Measurements from ENCODE around the gene GXYLT2. TPM values are rescaled to one million over a fixed set of nuclear protein-coding genes. Genes with fewer than 3 reads are reported as not detected.
A peak's percentile ranks its signal among the peaks of the same experiment; 100 is the strongest.

The GXYLT2 gene
- total and polyA plus RNA-seq, 2 of the 13 experiments (the other 11 are each of a cell fraction or from before 2014, with no cell fraction given): 4.3 to 6.9 TPM

GRCh38 chr3:72957297-72957696, 69.5 kb downstream of the GXYLT2 start (continued):
- TF ChIP-seq MTA1 (CRISPR knock-in tag; IDR thresholded peaks at IDR 0.05; ENCODE audit: borderline replicate concordance) (no peak), RBM22 (optimal IDR thresholded peaks at IDR 0.05; ENCODE audit: low read length) (no peak), GMEB1 (CRISPR knock-in tag; IDR thresholded peaks at IDR 0.05; ENCODE audit: borderline replicate concordance) (no peak), KDM1A (CRISPR knock-in tag; IDR thresholded peaks at IDR 0.05) (0 out of 2 replicates have a peak, but pooled peaks have one; percentile 34), RXRB (CRISPR knock-in tag; IDR thresholded peaks at IDR 0.05; ENCODE audit: borderline replicate concordance) (peak; percentile 43; the same call in 1 of the 2 replicates), PAXIP1 (CRISPR knock-in tag; conservative IDR thresholded peaks at IDR 0.05) (peak; percentile 94), ZBTB14 (CRISPR knock-in tag; IDR thresholded peaks at IDR 0.05) (no peak), ZNF776 (CRISPR knock-in tag; IDR thresholded peaks at IDR 0.05) (no peak), ZNF235 (CRISPR knock-in tag; IDR thresholded peaks at IDR 0.05; ENCODE audit: borderline replicate concordance) (no peak), FOXK2 (IDR thresholded peaks at IDR 0.05) (no peak), ZFP36 (IDR thresholded peaks at IDR 0.05; ENCODE audit: borderline replicate concordance, low read depth, low read length, partially characterized antibody) (no peak), ZNF256 (CRISPR knock-in tag; conservative IDR thresholded peaks at IDR 0.05) (no peak), MIER2 (CRISPR knock-in tag; IDR thresholded peaks at IDR 0.05) (no peak), ZBTB7B (CRISPR knock-in tag; IDR thresholded peaks at IDR 0.05) (peak; percentile 77; the same call in 1 of the 2 replicates), ZNF335 (CRISPR knock-in tag; IDR thresholded peaks at IDR 0.05) (no peak), PRDM4 (CRISPR knock-in tag; IDR thresholded peaks at IDR 0.05; ENCODE audit: borderline replicate concordance) (no peak), ZNF207 (IDR thresholded peaks at IDR 0.05; ENCODE audit: borderline replicate concordance) (no peak), POLR2A (IDR thresholded peaks at IDR 0.05; ENCODE audit: insufficient read depth in 1 of 2, low read depth in 2 of 2, low read length in 2 of 2) (0 out of 4 replicates have a peak, but pooled peaks have one; percentile 26 to 35), ATF4 (CRISPR knock-in tag; IDR thresholded peaks at IDR 0.05) (no peak), ZNF441 (CRISPR knock-in tag; IDR thresholded peaks at IDR 0.05; ENCODE audit: borderline replicate concordance) (no peak)

Measured in HepG2 (cell line).